CD4-positive, alpha-beta memory T cell (primary cell): ENCODE results near the gene KCNA10. TPM values are rescaled to one million over a fixed set of nuclear protein-coding genes. Genes with fewer than 3 reads are reported as not detected.

Experiments
- CTCF ChIA-PET: fragments of 350-600 bp; sonication (Branson Sonifier 250); formaldehyde crosslinking; loops from one replicate; lab custom pipeline; 2021; ENCODE audit warnings: inconsistent platforms; ENCODE audit not compliant: partially characterized antibody; lab: Charles Lee
- POLR2A ChIA-PET: fragments of 350-600 bp; sonication (Branson Sonifier 250); formaldehyde crosslinking; loops from one replicate; lab custom pipeline; 2021; ENCODE audit not compliant: partially characterized antibody; lab: Charles Lee
- DNase-seq, 5 donors: peaks; one replicate each; pipeline versions ENCODE4 v3.0.0 to v3.0.0-alpha.2; 2020 to 2022; ENCODE audit warnings: mixed read lengths in 1 of 5
- H3K27ac ChIP-seq: one replicate; pipeline ENCODE4 v1.7.0; 2013; ENCODE audit warnings: low read depth, low read length
- H3K27me3 ChIP-seq: 2 replicates; pipeline ENCODE4 v1.7.0; 2013; ENCODE audit warnings: mild to moderate bottlenecking, low read length, moderate library complexity; ENCODE audit not compliant: insufficient read depth
- H3K36me3 ChIP-seq: 2 replicates; pipeline ENCODE4 v1.7.0; 2013; ENCODE audit warnings: mild to moderate bottlenecking, low read length, moderate library complexity; ENCODE audit not compliant: insufficient read depth
- H3K4me1 ChIP-seq: 2 replicates; pipeline ENCODE4 v1.7.0; 2013; ENCODE audit warnings: mild to moderate bottlenecking, low read length, moderate library complexity; ENCODE audit not compliant: insufficient read depth
- H3K4me3 ChIP-seq, 2 donors: one replicate each; pipeline ENCODE4 v1.7.0; 2013; ENCODE audit warnings: low read length in 2 of 2, mild to moderate bottlenecking in 1 of 2
- H3K9me3 ChIP-seq, 2 donors: one replicate each; pipeline ENCODE4 v1.7.0; 2013; ENCODE audit warnings: low read length in 2 of 2, control low read depth in 1 of 2; ENCODE audit not compliant: control insufficient read depth in 1 of 2
- H3K27ac Mint-ChIP-seq, 7 donors: one replicate each; pipeline ENCODE4 v1.8.0; 2020 to 2021; ENCODE audit warnings: mixed read lengths in 7 of 7, mild to moderate bottlenecking in 6 of 7, inconsistent platforms in 3 of 7, moderate library complexity in 3 of 7
- H3K27me3 Mint-ChIP-seq, 2 donors: one replicate each; pipeline ENCODE4 v1.8.0; 2020 to 2021; ENCODE audit warnings: mixed read lengths in 2 of 2
- H3K36me3 Mint-ChIP-seq, 2 donors: one replicate each; pipeline ENCODE4 v1.8.0; 2020 to 2021; ENCODE audit warnings: mixed read lengths in 2 of 2, inconsistent platforms in 1 of 2, mild to moderate bottlenecking in 1 of 2
- H3K4me1 Mint-ChIP-seq, 4 donors: one replicate each; pipeline ENCODE4 v1.8.0; 2020 to 2021; ENCODE audit warnings: mixed read lengths in 4 of 4, mild to moderate bottlenecking in 1 of 4
- H3K4me3 Mint-ChIP-seq, 8 donors: one replicate each; pipeline ENCODE4 v1.8.0; 2020 to 2021; ENCODE audit warnings: mixed read lengths in 8 of 8, mild to moderate bottlenecking in 7 of 8, moderate library complexity in 6 of 8, inconsistent platforms in 3 of 8
- H3K9me3 Mint-ChIP-seq, 8 donors: one replicate each; pipeline ENCODE4 v1.8.0; 2020 to 2021; ENCODE audit warnings: mixed read lengths in 8 of 8, mild to moderate bottlenecking in 5 of 8, inconsistent platforms in 3 of 8, moderate library complexity in 1 of 8
- intact Hi-C: fragments of 100-400 bp; cut with micrococcal nuclease; formaldehyde crosslinking; loops from one replicate; pipeline ENCODE4 v1.15.1; 2023
- polyA plus RNA-seq, 2 donors: library from polyadenylated mRNA; unstranded; fragments of 300-500 nt; fragmentation: Illumina TruSeq; gene quantifications; one replicate each; pipeline ENCODE4 v1.2.3, GENCODE V29; 2021
- total RNA-seq, 2 experiments: library from RNA; stranded (reverse); gene quantifications; one replicate each; pipeline ENCODE4 v1.2.3, GENCODE V29; 2021

Gene KCNA10
- total and polyA plus RNA-seq, 4 experiments from 2014 or later = not detected

- Mint-ChIP-seq H3K27me3 (peaks cover 28 to 41% of the 10 kb centered on the region in 2 donors), H3K27ac (no peak overlapping the region), H3K9me3 (no peaks in the 10 kb centered on the region), H3K36me3 (no peaks in the 10 kb centered on the region), H3K4me1 (peaks cover 2 to 9% (median 4%) of the 10 kb centered on the region in 4 donors), H3K4me3 (no peak overlapping the region)
- CTCF ChIA-PET = interaction anchor here (1.1 to 6.9 kb wide), 14 partner anchors 12 to 227 kb away, joined by 3 to 91 read pairs (median 4); partner anchors contain the start of gene KCNA2
- H3K27me3 ChIP-seq = peaks cover 18% of the 10 kb centered on the region
- H3K27ac ChIP-seq = no peak overlapping the region
- no peak overlapping the region for H3K4me3 ChIP-seq
- POLR2A ChIA-PET = no interaction called here
- H3K36me3 ChIP-seq = no peaks in the 10 kb centered on the region
- H3K9me3 ChIP-seq = no peaks in the 10 kb centered on the region
- intact Hi-C loops = no loop called here
- H3K4me1 ChIP-seq = peaks cover 3% of the 10 kb centered on the region
- no peak for DNase-seq
Measured at GRCh38 chr1:110556471-110556807, 37.5 kb upstream of the KCNA10 start.

- Histone ChIP-seq H3K36me3 (no peaks in the 10 kb centered on the region), H3K4me1 (peaks cover 3% of the 10 kb centered on the region), H3K27ac (no peak overlapping the region), H3K9me3 (no peaks in the 10 kb centered on the region), H3K4me3 (no peak overlapping the region), H3K27me3 (peaks cover 18% of the 10 kb centered on the region)
- Mint-ChIP-seq H3K27ac (no peak overlapping the region), H3K4me3 (peak overlapping the region in 4 of 8 donors; percentile 3 to 50 (median 29)), H3K36me3 (no peaks in the 10 kb centered on the region), H3K27me3 (peaks cover 30 to 43% of the 10 kb centered on the region in 2 donors), H3K4me1 (peaks cover 2 to 9% (median 4%) of the 10 kb centered on the region in 4 donors), H3K9me3 (no peaks in the 10 kb centered on the region)
- intact Hi-C loops = loop anchor here (1.0 kb wide), 4 partner anchors 32 to 227 kb away; no protein-coding TSS in a partner anchor
- POLR2A ChIA-PET = interaction anchor here (1.0 kb wide), 1 partner anchor 9 kb away, joined by 3 read pairs; no protein-coding TSS in a partner anchor
- CTCF ChIA-PET = interaction anchor here (0.6 to 6.9 kb wide), 27 partner anchors 13 to 437 kb away, joined by 3 to 91 read pairs (median 4); partner anchors contain the start of gene KCNA2
- no peak for DNase-seq
Measured at GRCh38 chr1:110555807-110556470, 37.0 kb upstream of the KCNA10 start.

GRCh38 chr1:110554871-110555801 is 36.2 kb upstream of the KCNA10 start:
- peak overlapping the region in 6 of 8 donors; percentile 29 to 68 (median 50) for H3K4me3 Mint-ChIP-seq
- ChIA-PET CTCF (interaction anchor here (0.6 to 6.9 kb wide), 30 partner anchors 13 to 452 kb away, joined by 3 to 91 read pairs (median 4); partner anchors contain the start of gene KCNA2), POLR2A (interaction anchor here (1.0 kb wide), 1 partner anchor 10 kb away, joined by 3 read pairs; no protein-coding TSS in a partner anchor)
- H3K36me3 ChIP-seq = no peaks in the 10 kb centered on the region
- intact Hi-C loops = loop anchor here (1.0 kb wide), 4 partner anchors 31 to 228 kb away; no protein-coding TSS in a partner anchor
- H3K4me1 Mint-ChIP-seq = peaks cover 2 to 9% (median 4%) of the 10 kb centered on the region in 4 donors
- no peak overlapping the region for H3K4me3 ChIP-seq
- peaks cover 3% of the 10 kb centered on the region for H3K4me1 ChIP-seq
- H3K9me3 ChIP-seq = no peaks in the 10 kb centered on the region
- DNase-seq = peak in 4 of 5 donors; percentile 43 to 56 (median 51)
- H3K27me3 ChIP-seq = peaks cover 18% of the 10 kb centered on the region
- no peak overlapping the region for H3K27ac Mint-ChIP-seq
- H3K27me3 Mint-ChIP-seq = peaks cover 30 to 43% of the 10 kb centered on the region in 2 donors
- no peaks in the 10 kb centered on the region for H3K9me3 Mint-ChIP-seq
- H3K36me3 Mint-ChIP-seq = no peaks in the 10 kb centered on the region
- H3K27ac ChIP-seq = no peak overlapping the region

- POLR2A ChIA-PET = no interaction called here
- CTCF ChIA-PET = interaction anchor here (0.8 kb wide), 2 partner anchors 214 to 224 kb away, joined by 3 read pairs; no protein-coding TSS in a partner anchor
- Mint-ChIP-seq H3K4me3 (no peak overlapping the region), H3K4me1 (peaks cover 2 to 9% (median 4%) of the 10 kb centered on the region in 4 donors), H3K9me3 (no peaks in the 10 kb centered on the region), H3K36me3 (no peaks in the 10 kb centered on the region), H3K27me3 (peaks cover 24 to 29% of the 10 kb centered on the region in 2 donors), H3K27ac (no peak overlapping the region)
- Histone ChIP-seq H3K9me3 (no peaks in the 10 kb centered on the region), H3K4me3 (no peak overlapping the region), H3K27me3 (peaks cover 18% of the 10 kb centered on the region), H3K27ac (no peak overlapping the region), H3K4me1 (peaks cover 3% of the 10 kb centered on the region), H3K36me3 (no peaks in the 10 kb centered on the region)
- no peak for DNase-seq
- intact Hi-C loops = no loop called here
Measured at GRCh38 chr1:110551278-110551809, 32.4 kb upstream of the KCNA10 start.

- Mint-ChIP-seq H3K9me3 (no peaks in the 10 kb centered on the region), H3K36me3 (no peaks in the 10 kb centered on the region), H3K27ac (no peak overlapping the region), H3K27me3 (peaks cover 23 to 28% of the 10 kb centered on the region in 2 donors), H3K4me3 (no peak overlapping the region), H3K4me1 (peaks cover 0 to 5% (median under 1%) of the 10 kb centered on the region in 4 donors)
- Histone ChIP-seq H3K4me1 (no peaks in the 10 kb centered on the region), H3K36me3 (no peaks in the 10 kb centered on the region), H3K9me3 (no peaks in the 10 kb centered on the region), H3K27ac (no peak overlapping the region), H3K27me3 (peaks cover 8% of the 10 kb centered on the region), H3K4me3 (no peak overlapping the region)
- CTCF ChIA-PET = interaction anchor here (1.2 to 1.4 kb wide), 2 partner anchors 8 to 216 kb away, joined by 3 read pairs; no protein-coding TSS in a partner anchor
- POLR2A ChIA-PET = no interaction called here
- intact Hi-C loops = no loop called here
- DNase-seq = no peak
Measured at GRCh38 chr1:110549831-110550230, 30.9 kb upstream of the KCNA10 start.

- ChIA-PET CTCF (interaction anchor here (1.2 kb wide), 1 partner anchor 12 kb away, joined by 3 read pairs; no protein-coding TSS in a partner anchor), POLR2A (no interaction called here)
- Mint-ChIP-seq H3K4me3 (no peak overlapping the region), H3K9me3 (no peaks in the 10 kb centered on the region), H3K36me3 (no peaks in the 10 kb centered on the region), H3K4me1 (no peaks in the 10 kb centered on the region), H3K27me3 (peaks cover 15 to 25% of the 10 kb centered on the region in 2 donors), H3K27ac (no peak overlapping the region)
- DNase-seq = no peak
- intact Hi-C loops = no loop called here
- H3K27me3 ChIP-seq = no peaks in the 10 kb centered on the region
- H3K4me1 ChIP-seq = no peaks in the 10 kb centered on the region
- no peak overlapping the region for H3K27ac ChIP-seq
- H3K9me3 ChIP-seq = no peaks in the 10 kb centered on the region
- no peaks in the 10 kb centered on the region for H3K36me3 ChIP-seq
- no peak overlapping the region for H3K4me3 ChIP-seq
Measured at GRCh38 chr1:110548381-110548780, 29.4 kb upstream of the KCNA10 start.
